GM18498 (cell line): ENCODE results near the gene ADGRG1.

Experiments used
- ATAC-seq: cut with Tn5 transposase; IDR thresholded peaks from one replicate; pipeline ENCODE4 v1.9.1; 2021; ENCODE audit warnings: mild to moderate bottlenecking, moderate library complexity; ENCODE audit not compliant: unreplicated experiment

Gene ADGRG1

DNA sequence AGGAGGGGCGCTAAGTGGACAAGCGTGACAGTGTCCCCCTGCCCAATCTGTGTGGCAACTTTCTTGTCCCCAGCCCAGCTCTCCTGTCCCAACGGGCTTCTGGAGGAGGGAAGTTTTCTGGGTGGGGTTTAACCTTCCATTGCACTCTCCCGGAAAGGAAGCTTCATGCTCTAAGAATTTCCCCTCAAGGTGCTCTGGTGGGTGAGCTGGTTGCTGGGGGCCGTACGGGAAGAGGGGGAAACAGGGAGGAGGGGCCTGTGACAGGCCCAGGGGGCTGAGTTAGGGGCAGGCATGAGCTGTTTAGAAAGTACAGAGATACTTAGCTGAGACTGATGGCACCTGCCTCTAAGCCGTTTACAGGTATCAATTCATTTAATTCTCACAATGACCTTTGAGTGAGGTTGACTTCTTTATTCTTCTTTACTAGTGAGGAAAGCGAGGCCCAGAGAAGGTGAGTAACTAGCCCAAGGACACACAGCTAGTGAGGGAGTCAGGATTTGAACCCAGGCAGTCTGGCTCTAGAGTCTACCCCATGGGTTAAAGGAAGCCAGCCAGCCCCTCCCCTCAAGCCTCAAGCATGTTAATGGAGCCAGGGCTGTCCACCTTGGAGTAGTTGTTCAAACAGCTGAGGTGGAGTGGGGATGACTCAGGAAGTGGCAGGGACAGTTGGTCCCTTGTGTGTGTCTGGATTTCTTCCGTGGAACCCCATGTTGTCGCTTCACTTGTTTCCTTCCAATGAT is 18.9 kb downstream of the ADGRG1 start:
- no peak for ATAC-seq

DNA sequence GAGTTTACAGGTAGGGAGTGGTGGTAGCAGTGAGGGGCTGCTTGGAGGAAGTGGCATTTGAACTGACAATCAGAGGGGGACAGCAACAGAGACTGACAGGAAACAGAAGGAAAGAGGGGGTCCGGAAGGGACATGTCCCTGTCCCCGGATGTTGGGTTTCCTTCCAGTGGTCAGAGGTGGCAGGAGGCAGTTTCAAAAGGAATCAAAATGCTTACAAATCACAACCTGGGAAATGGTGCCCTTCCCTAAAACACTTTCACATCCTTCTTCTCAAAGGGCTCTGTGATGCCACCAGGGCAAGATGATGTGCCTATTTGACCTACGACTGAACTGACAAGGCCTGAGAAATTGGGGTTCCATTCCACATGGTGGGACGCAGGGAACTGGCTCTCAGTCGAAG is 19.7 kb downstream of the ADGRG1 start:
- ATAC-seq, result no peak

DNA sequence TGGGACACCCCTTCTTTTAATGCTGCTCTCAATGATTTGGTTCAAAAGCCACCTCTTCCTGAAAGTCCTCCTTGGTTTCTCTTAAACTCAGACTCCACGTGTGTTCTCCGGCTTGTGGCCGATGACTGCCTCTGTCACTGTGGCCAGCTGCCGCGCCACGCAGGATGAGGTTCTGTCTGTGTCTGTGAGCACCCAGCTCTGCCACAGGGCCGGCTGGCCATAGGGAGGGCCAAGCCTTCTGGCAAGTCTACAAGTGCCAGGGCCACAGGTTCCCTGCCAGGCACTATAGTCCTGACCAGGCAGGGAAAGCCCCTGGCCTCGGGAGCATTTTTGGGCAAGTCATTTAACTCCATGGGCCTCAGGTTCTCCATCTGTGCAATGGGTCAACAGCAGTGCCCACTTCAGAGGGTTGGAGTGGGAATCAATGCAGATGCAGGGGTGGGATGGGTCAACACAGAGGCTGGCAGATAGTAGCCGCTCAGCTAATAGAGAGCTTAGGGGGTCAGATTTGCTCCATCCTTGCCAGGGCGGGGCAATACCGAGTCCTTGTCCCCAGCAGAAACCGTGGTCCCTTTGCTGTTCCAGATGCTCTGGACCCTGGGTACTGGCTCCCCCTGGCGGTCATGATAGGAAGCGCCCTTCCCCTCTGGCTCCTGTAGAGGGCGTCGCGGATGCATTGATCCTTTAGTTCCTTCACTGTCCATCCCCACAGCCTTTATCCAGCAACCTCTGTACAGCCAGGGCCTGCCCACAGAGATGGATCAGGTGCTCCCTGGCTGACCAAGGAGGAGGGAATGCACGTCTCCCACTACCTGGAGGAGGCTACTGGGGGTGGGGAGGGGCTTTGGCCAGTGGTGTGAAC is 20.4 kb downstream of the ADGRG1 start:
- peak; percentile 60 for ATAC-seq

DNA sequence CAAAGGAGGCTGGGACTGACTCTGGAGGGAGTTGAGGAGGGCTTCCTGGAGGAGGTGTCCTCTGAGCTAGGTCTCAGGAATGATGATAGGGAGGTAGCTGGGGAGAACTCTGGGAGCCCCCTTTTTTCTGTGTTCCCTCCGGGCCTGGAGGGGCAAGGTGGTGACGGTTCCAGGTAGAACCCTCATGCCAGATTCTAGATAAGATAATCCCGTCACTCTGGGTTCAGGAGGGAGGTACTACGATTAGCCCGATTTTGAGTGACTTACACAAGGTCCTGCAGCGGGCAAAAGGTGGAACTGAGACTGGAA is 21.0 kb downstream of the ADGRG1 start:
- no peak for ATAC-seq

DNA sequence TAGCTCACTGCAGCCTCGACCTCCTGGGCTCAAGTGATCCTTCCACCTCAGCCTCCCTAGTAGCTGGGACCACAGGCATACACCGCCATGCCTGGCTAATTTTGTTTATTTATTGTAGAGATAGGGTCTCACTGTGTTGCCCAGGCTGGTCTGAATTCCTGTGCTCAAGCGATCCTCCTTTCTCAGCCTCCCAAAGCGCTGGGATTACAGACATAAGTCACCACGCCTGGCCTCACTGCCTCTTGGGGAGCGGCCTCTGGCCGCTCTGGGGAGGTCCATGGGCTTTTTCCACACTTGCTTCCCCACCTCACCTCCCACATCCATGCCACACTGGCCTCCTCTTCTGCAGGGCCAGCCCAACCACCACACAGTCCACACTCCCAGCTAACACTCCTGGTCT is 21.4 kb downstream of the ADGRG1 start:
- no peak for ATAC-seq

DNA sequence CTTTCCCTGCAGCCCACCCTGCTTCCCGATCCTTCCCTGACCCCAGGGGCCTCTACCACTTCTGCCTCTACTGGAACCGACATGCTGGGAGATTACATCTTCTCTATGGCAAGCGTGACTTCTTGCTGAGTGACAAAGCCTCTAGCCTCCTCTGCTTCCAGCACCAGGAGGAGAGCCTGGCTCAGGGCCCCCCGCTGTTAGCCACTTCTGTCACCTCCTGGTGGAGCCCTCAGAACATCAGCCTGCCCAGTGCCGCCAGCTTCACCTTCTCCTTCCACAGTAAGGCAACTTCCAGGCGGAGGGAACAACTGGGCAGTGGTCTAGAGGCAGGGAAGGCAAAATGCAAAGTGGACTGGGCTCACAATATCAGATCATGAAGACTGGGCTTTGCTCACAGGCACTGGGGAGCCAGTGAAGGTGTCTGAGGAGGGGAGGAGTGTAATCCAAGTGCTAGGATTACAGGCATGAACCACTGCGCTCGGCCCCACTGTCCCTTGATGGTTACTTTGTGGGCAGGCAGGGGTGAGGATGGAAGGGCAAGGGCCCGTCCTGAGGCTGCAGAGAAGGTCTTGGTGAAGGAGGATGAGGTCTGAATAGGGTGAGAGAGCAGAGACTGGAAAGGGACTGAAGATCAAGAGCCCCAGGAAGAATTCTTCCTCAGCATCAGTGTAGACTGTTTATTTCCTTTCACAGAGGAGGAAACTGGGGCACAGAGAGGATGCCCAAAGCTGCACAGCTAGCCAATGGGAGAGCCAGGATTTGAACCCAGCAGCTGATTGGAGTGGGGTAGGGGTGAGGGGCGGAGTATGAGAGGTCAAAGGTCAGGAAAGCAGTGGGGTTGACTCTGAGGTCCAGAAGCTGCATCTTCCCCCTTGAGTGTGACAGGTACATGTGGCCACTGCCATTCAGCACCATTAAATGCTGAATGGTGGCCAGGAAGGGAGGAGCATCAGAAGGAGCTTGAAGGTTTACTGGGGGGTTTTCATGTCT is 23.2 kb downstream of the ADGRG1 start:
- no peak for ATAC-seq

DNA sequence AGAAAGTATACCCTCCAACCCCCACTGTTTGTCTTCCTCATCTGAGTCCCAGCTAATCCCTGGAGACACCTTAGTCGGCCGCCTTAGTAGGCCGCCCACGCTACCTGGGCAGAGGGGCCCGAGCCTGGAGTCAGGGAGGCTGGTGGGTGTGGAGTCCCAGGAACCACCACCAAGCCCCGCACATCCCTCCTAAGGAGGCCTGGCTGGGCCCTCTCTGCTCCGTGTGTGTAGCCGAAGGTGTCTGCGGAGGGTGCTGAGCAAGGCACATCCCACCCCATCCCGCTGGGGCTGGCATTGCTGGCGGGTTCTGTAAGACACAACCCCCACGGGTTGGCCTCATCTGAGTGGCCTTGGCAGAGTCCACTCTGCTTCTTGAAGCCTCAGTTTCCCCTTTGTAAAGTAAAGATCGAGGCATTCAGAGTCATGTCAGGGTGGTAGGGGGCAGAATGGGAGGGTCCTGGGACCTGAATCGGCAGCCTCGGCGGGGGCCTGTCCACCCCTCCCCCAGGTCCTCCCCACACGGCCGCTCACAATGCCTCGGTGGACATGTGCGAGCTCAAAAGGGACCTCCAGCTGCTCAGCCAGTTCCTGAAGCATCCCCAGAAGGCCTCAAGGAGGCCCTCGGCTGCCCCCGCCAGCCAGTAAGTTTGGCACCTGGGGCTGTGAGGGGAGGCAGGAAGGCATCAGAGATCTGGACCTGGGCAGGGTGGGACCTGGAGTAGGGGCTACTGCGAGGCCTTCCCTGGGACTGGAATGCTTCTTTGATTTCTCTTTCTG is 24.5 kb downstream of the ADGRG1 start:
- ATAC-seq, result no peak

DNA sequence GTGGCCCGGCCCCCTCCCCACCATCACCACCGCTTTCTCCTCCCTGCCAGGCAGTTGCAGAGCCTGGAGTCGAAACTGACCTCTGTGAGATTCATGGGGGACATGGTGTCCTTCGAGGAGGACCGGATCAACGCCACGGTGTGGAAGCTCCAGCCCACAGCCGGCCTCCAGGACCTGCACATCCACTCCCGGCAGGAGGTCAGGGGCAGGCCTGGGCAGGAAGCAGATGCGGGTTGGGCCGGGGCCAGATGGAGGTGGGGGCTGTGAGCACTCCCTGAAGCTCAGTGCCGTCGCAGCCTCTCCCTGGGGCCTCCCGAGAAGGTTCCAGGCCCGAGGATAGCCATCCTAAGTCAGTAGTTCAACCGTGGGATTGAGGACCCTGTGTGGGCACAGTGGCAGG is 25.5 kb downstream of the ADGRG1 start:
- no peak for ATAC-seq

DNA sequence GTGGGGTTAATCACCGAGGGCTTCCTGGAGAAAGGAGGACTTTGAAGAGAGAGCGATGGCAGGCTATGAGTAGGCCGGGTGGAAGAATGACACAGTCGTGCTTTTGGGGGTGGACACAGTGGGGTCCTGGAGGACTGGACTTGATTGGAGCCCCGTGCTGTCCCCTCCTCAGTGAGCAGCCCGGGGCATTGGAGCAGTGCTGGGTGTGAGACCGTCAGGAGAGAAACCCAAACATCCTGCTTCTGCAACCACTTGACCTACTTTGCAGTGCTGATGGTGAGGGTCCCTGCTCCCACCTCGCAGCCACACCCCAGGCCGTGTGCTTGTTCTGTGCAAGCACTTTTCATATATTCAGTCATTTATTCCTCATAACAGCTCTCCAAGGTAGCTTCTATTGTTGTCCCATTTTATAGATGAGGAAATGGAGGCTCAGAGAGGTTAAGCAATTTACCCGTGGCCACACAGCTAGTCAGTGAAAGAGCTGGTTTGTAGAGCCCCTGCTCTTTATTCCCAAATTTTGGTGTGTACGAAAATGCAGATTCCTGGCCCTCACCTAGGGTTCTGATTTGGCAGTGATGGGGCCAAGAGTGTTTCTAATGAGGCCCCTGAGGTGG is 28.0 kb downstream of the ADGRG1 start:
- no peak for ATAC-seq

DNA sequence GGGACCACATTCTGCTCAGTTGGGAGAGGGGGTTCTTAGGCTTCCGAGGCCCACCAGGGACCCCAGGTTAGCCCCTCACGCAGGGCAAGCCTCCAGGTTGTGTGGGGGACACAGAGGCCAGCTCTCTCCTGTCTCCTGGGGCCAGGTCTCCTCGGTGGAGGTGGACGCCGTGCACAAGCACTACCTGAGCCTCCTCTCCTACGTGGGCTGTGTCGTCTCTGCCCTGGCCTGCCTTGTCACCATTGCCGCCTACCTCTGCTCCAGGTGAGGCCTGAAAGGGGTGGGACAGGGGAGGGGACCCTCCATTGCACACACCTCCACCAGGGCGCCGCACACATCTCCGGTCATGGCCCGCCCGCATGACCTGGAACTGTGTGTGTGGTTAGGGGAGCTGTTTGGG is 28.8 kb downstream of the ADGRG1 start:
- no peak for ATAC-seq

DNA sequence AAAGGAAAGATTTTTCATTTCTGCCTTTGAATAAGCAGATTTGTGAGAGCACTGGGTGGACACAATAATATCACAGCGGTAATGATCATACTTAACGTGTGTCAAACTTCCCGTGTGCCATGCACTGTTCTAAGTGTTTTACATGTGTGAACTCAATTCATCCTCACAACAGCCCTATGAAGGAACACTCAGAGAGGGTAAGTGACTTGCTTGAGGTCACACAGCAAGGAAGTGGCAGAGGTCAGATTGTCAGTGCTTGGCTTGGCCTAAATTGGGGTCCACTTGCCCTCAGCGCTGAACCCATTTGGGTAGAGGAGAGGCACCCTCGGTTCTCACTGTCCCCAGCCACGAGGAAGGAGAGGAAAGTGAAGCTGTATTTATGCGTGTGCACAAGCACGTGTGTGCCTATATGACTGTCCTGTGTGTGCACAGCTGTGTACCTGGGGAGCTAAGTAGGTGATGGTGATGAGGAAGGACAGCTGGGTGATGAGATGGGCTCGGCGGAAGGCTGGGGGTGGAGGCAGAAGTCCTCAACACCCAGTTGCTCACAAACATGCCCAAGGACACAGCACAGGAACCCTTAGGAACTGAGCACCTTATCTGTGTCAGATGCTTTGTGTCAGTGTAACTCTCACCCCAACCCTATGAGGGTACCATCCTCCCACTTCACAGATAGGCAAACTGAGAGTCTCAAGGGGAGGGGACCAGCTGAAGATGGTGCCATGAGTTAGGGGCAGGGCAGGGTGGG is 29.9 kb downstream of the ADGRG1 start:
- no peak for ATAC-seq

DNA sequence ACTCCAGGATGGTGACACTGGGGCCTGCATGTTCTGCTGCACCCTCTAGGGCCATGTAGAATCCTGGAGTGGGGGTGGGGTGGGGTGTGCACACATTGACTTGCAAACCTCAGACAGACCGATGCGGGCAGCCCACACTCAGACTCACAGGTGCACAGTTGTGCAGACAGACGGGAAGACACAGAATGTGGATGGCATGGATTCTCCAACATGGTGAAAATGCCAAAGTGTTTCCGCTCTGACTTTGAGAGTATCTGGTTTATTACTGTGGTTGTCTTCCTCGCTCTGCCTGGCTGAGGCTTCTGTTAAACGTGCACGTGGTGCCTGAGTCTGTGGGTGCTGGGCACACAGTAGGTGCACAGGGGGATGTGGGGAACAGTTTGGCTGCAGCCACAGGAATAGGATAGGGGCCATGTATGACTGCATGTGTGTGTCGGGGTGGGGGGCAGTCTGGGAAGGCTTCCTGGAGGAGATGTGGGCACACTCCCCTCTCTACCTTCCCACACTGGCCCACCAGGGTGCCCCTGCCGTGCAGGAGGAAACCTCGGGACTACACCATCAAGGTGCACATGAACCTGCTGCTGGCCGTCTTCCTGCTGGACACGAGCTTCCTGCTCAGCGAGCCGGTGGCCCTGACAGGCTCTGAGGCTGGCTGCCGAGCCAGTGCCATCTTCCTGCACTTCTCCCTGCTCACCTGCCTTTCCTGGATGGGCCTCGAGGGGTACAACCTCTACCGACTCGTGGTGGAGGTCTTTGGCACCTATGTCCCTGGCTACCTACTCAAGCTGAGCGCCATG is 30.6 kb downstream of the ADGRG1 start:
- no peak for ATAC-seq

DNA sequence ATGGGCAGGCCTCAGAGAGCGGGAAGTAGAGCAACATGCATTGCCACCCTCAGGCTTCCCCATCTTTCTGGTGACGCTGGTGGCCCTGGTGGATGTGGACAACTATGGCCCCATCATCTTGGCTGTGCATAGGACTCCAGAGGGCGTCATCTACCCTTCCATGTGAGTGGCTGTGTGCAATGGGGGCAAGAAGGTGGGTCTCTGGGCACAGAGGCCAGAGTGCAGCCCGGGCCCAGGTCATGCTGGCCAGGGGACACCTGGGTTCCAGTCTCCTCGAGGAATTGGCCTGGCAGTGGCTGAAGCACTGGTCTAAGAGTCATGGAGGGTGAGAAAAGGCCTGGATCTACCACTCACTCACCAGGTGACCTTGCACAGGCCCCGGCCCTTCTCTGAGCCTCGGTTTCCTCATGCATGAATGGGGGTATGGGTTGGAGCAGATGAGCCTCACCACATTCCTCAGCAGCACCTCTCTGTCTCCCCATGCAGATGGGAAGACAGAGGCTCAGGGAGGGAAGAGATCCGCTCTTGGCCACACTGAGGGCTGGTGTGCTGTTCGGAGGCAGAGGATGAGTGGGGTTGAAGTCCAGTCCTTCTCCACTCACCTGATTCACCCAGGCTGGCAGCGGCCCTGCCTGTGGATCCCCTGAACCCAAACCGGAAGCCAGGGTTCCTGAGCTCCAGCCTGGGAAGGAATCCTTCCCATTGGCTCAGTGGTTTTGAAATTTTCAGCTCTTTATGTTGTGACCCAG is 32.5 kb downstream of the ADGRG1 start:
- ATAC-seq, result no peak

DNA sequence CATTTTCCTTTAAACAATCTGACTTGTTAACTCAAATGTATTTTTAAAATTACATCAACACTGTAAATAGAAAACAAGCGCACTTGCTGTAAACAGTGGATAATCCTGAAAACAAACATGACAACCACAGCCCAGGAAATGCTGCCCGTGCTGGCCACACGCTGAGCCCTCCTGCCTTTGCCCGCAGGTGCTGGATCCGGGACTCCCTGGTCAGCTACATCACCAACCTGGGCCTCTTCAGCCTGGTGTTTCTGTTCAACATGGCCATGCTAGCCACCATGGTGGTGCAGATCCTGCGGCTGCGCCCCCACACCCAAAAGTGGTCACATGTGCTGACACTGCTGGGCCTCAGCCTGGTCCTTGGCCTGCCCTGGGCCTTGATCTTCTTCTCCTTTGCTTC is 33.1 kb downstream of the ADGRG1 start:
- no peak for ATAC-seq

DNA sequence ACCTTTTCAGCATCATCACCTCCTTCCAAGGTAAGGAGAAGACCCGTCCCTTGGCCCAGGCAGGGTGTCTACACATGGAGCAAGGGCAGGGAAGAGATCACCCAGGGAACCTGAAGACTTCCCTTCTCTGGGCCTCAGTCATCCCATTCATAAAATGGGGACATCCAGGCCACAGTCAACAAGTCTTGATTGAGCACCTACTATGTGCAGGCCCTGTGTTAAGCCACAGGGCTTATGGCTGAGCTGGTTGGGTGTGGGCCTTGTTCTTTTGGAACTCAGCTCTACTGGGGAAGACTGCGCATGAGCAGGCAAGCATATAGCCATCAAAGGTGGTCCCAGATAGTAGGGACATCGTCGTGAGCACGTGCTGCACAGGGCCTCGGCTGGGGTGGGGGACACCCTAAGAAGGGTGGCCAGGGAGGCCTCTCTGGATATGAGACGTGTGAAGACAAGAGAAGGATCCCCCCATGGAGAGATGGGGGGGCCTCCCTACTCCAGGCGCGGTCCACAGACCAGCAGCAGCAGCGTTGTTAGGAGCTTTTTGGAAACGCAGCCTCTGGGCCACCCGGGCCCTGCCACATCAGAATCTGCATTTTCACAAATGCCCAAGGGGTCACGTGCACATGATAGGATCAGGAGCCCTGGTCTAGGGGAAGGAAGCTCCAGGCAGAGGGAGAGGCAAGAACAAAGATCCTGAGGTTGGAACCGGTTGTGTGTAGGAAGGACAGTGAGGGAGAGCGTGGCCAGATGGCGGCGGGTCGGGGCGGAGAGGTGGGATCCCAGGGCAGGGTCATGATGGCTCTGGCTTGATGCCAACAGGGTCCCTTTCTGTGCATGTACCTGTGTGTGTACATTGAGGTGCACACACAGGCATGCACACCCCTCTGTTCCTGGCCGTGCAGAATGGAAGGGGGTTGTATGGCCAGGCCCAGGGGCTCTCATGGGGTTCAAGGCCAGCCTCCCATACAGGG is 33.8 kb downstream of the ADGRG1 start:
- ATAC-seq, result no peak

DNA sequence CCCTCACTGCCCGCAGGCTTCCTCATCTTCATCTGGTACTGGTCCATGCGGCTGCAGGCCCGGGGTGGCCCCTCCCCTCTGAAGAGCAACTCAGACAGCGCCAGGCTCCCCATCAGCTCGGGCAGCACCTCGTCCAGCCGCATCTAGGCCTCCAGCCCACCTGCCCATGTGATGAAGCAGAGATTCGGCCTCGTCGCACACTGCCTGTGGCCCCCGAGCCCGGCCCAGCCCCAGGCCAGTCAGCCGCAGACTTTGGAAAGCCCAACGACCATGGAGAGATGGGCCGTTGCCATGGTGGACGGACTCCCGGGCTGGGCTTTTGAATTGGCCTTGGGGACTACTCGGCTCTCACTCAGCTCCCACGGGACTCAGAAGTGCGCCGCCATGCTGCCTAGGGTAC is 35.0 kb downstream of the ADGRG1 start:
- ATAC-seq, result no peak
